GM20431 (cell line): ENCODE measurements around the gene SORCS2.
"Not testable (repeated sequence)": the region's sequence is repeated elsewhere in the genome, so short reads cannot be mapped to it uniquely, and the experiment has no call there.

ENCODE experiments used
- in situ Hi-C: fragments of 300-500 bp; cut with MseI, MboI; formaldehyde crosslinking; loops from one replicate; pipeline ENCODE4 v1.15.0; 2020; ENCODE audit warnings: low sequenced_read_pairs; ENCODE audit not compliant: unreplicated experiment

SORCS2 gene

DNA sequence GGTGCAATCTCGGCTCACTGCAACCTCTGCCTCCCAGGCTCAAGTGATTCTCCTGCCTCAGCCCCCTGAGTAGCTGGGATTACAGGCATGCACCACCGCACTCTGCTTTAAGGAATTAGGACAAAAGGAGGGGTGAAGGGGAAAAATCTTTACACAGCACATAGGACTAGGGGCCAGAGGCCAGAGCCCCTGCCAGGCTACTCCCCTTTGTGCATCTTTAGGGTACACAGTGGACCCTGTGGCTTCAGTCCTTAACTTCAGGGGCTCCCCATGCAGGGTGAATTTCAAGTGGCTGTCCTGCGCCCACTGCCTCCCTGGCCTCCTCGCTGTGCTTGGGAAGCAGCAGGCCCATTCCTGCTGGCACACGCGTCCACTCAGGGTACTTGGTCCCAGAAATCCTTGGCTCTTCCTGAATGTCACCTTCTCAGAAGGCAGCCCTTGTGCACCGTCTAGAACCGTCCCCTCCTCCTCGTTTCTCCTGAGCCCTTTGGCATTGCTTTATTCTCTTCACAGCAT lies 381.3 kb downstream of the SORCS2 start:
- in situ Hi-C loops: no loop called here

DNA sequence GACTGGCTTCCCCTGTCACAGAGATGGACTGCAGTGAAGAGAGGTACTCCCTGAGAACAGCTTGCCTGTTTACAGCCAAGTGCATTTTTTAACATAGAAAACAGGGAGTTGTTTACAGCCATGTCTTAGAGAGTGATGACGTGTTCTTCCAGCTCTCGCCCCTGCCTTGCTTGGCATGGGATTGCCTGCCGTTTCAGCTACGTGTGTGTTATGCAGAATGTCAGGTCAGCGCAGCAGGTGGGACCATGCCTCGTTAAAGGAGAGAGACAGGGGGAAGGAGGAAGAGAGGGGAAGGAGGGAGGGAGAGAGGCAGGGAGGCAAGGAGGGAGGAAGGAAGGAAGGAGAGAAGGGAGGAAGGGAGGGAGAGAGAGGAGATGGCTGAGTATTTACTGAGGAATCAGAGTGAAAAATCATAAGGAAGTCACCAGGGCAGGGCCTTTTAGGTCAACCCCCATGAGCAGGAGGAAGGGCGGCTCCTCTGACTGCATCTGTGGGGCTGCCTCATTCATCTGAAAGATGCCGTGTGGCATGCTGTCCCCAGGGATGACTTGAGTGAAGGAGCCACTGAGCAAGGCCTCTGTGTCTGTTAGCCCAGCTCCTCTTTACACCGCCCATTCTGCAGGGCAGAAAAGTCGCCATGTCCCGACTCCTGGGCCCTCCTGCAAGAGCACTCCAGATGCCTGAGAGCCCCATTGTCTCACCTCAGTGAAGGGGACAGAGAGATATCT lies 382.1 kb downstream of the SORCS2 start:
- in situ Hi-C loops: no loop called here

DNA sequence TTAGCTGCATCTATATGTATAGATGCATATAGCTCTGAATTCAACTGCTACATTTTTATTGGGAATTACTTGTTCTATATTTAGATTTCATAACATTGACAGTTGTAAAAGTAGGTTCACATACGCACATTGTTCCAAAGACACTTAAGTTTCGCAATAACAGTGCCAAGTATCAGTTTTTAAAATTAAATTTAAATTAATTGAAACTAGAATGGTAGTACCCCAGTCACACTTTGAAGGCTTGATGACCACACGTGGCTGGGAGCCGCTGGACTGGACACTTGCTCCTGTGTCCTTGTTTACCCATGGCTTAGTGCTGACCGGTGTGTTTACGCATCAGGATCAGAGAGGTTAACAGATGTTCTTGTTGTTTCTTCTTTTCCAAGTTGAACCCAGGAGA lies 383.1 kb downstream of the SORCS2 start:
- in situ Hi-C loops: no loop called here

DNA sequence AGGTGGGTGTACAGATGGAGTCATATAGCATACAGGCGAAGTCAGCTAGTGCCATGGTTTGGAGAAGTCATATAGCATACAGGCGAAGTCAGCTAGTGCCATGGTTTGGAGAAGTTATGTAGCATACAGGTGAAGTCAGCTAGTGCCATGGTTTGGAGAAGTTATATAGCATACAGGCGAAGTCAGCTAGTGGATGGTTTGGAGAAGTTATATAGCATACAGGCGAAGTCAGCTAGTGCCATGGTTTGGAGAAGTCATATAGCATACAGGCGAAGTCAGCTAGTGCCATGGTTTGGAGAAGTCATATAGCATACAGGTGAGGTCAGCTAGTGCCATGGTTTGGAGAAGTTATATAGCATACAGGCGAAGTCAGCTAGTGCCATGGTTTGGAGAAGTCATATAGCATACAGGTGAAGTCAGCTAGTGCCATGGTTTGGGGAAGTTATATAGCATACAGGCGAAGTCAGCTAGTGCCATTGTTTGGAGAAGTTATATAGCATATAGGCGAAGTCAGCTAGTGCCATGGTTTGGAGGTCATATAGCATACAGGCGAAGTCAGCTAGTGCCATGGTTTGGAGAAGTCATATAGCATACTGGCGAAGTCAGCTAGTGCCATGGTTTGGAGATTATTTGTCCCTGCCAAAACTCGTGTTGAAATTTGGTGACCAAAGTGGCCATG lies 385.2 kb downstream of the SORCS2 start:
- in situ Hi-C loops: not testable (repeated sequence)

DNA sequence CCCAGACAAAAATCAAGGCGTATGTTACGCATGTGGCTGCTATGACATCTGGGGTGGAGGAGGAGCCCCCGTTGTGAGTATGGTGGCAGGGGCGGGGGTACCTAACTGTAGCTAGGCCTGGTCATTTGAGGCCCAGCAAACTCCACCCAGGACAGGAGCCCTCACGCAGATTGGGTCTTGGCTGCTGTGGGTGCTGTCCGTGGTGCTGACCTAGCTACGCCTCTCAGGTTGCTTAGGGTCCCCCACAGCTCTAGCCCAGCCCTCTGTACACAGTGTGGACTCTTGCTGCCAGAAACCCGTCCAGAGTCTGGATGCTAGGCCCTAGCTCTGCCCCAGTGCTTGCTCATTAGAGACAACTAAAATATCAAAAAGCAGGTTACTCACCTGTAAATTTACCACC lies 389.1 kb downstream of the SORCS2 start:
- in situ Hi-C loops: no loop called here

DNA sequence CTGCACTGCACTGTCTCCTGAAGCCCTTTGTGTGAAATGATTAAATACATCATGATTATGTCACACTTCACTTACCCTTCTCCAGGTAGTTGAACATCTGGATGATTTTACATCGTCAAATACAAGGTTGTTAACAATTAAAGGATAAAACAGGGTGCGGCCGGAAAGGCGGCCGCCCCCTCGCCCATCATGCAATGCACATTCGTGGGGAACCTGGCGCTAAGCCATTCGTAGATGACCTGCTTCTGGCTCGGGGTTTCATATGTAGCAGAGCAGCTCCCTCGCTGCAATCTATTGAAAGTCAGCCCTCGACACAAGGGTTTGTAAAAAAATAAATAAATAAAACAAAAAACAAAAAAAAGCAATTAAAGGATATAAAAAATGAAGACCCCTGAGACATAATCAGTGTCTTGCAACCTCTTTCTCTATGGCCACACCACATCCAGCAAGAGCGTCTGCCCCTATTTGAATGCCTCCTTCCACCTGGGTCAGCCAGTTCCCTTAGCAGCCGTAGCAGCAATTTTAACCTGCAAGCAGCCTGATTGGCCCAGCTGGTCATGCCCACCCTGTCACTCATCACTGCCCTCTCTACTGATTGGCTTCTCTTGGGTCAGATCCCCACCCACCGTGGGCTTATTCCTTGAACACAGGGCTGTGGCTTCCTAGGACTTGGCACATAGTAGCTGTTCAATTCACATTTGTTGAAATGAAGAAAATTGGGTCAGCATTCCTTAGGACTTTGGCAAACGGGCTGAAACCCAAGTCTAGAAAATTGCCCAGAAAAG lies 390.2 kb downstream of the SORCS2 start:
- in situ Hi-C loops: no loop called here

DNA sequence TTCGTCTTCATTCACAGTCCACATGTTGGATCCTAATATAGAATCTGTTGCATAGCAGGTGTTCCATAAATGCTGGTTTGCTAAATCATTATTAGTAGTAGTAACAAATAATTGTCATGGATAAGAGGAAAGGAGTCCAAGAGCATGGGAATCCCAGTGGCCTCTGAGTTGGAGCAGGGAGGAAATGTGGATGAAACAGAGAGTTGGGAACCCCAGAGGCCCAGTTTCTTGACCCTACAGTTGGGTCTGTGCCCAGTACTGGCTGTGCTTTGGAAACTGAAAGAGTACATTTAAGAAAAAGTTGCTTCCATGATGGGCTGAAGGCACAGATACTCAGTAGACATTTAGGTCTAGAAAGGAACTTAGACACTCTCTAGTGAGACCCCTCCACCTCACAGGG lies 391.8 kb downstream of the SORCS2 start:
- in situ Hi-C loops: no loop called here

DNA sequence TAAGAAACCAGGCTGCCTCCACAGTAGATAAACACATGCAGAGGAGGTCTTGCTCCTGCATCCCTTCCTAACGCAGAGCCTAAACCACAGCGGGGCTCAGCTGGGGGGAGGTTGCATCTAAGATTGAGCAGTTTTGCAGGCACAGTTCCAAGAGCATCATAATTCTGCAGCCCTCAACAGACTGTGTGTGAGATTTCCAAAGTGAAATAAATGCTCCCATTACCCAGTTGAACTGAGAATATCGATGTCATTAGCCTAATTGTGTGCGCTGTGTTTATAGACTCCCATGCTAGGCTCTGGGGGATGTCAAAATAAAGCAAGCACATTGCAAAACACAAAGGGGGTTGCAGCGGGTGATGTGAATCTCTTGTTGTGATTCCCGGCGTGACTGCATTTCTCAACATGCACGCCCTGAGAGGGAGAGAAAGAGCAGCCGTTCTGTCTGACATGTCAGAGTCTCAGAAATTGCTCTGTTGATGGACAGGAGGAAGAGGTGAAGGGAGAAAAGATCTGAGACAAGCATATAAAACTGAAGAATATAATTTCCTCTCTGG lies 392.3 kb downstream of the SORCS2 start:
- in situ Hi-C loops: no loop called here

DNA sequence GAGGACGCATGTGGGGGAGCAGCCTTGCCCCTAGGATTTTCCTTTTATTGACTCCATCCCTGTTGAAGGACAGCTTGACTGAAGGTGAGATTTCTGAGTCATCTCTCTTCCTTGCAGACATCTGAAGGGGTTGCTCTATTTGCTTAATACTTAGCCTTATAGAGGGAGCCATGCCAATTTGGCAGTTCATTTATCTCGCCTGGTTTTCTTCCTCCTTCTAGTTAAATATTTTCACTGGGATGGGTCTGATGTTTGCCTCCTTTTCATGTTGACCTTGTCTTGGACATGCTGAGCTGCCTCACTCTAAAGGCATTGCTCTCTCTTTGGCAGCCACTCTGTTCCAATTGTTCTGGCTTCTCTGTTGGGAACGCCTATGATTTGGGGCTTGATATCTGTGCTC lies 393.4 kb downstream of the SORCS2 start:
- in situ Hi-C loops: no loop called here

DNA sequence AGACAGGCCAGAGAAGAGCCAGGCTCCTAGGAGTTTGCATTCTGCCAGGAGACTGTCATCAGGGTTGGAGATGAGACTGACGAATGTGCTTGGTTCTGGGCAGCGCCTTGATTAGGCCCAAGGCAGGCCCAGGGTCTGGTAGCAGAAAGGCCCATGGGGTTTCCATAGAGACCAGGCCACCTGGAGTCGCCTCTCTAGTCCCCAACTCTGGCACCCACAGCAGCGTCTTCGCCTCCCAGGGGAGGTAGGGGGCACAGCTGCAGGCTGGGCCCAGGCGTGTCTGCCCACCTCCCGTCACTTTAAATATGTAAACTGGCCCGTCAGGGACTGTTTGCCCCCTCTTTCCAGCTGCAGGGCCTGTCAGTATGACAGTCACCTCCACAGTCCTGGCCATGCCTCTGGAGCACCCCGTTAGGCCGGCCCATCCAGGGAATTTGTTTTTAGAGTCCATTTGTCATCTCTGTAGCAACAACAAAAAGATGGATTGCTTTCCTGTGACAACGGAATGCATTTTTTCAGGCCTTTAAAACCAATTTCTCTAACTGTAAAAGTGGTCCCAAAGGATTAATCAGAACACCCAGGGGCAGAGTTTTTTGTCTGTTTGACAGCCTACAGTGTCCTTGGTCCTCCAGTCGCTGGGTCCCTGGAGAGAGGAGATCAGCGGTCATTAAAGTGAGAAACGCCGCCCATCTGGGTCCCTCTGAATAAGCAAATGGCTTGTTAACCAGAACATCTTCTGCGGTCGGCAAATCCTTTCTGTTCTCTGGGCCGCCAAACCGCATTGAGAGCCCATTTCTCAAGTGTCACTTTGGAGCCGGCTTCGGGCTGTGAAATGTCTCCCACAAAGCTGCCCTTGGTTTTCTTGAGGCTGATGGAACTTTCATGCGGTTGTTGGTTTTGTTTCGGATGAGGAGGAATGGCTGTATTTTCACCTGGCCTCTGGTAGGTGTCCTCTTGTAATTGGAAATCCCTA lies 395.4 kb downstream of the SORCS2 start:
- in situ Hi-C loops: no loop called here

DNA sequence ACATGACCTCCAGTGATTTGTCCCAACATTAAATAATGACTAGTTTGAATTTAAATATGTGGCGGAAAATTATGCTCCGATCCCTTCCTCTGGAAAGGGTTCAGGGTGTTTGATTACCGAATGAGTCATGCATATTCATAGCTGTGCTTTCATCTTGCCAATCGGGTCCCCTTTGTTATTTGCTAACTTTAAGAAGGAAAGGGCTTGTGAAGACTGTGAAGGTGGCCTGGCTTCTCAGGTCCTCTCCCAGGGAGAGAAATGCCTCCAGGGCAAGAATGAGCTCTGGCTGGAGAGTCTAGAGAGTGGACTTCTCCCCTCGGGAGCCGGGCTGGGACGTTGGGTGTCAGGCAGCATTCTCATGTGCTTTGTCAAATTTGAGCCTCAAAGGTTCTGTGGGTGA lies 397.9 kb downstream of the SORCS2 start:
- in situ Hi-C loops: no loop called here

DNA sequence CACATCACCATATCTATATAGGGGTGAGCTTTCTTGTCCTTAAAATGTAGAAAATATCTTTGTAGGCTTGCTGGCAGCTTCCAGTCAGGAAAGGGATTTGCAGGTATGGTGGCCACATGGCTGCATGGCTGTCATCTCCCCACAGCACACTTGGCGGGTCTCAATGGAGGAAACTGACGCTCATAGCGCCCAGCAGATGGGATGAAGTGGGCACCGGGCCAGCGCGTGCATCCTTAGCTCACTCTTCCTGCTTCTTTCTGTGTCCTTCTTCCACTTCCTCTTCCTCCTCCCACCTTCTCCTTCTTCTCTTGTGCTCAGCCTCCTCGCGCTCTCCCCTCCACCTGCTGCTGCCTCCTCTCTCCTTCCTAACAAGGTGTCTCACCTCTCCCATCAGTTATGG lies 398.6 kb downstream of the SORCS2 start:
- in situ Hi-C loops: no loop called here

DNA sequence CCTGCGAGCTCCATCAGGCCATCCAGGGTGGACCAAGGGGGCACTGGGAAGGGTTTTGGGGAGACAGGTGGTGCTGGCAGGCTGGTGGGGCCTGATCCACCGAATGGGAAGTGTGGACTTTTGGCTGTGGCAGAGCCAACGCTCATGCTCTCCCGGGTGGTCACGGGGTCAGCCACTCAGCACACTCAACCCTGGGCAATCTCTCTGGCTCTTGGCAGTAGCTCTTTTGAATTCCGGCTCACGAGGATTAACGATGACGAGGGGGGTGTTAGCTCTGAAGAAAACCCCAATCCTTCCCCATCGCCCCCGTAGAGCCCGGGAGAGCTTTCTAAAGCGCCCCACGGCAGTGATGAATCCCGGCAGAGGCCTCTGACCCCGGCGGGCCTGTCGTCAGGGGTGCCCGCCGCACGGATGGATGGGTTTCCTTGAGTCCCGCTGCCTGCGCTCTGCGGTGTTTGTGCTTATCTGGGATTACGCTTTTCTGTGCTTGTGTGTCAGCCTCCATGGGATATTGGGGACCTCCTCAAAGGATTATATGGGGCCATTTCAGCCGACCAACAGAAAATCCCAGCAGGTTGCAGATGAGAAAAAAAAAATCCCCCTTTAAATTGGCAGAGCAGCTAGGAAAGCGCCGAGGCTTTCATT lies 399.2 kb downstream of the SORCS2 start:
- in situ Hi-C loops: no loop called here

DNA sequence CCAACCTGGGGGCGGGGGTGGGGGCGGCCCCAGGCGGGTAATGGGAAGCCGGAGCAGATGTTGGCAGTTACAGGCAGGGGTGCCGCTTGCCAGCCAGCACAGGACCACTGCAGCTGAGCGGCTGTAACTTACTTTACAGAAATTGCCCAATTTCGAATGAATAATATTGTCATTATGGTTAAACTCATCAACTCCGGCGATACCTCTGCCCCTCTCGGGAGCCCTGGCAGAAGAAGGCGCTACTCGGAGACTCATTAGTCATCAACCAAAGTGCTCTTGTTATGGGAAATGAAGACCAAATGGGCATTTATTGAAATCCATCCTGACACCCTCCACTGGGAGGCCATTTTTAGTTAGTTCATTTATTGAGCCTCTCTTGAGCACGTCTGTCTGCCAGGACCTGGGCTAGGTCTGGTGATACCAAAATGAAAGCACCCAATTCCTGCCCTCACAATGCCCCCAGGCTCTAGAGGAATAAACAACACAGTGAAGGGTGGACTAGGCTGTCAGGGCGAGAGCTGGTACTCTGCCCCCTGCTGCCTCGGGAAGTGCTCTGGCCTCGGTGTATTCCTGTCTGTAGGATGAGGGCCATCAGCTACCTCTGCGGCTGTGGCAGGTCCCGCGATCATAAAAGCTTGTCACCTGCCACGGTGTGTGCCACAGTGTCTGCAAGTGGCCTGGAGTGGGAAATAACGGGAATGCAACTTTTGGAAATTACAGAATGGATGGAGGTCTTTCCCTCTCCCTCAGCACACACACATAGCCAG lies 401.5 kb downstream of the SORCS2 start:
- in situ Hi-C loops: no loop called here

DNA sequence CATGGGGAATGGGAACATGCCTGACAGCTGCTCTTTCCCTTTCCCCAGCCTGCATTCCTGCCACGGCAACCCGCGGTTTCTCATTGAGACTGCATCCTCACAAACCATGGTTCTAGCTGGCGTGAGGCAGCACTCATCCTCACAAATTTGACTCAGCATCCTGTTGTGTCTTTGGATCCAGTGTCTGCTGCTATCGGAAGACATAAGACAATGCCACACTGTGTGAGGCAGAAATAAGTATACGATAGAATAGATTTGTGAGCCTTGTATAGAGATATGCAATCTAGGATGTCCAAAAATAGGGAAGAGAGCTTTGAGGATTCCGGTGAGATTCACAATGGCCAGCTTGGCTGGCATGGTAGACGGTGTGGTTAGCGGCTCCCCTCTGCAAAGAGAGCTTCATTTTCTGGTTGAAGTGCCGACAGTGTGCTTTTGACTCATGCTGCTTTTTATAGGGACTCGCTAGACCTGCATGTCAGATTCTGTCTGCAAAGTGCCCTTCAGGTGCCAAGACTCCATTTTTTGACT lies 403.7 kb downstream of the SORCS2 start:
- in situ Hi-C loops: no loop called here

DNA sequence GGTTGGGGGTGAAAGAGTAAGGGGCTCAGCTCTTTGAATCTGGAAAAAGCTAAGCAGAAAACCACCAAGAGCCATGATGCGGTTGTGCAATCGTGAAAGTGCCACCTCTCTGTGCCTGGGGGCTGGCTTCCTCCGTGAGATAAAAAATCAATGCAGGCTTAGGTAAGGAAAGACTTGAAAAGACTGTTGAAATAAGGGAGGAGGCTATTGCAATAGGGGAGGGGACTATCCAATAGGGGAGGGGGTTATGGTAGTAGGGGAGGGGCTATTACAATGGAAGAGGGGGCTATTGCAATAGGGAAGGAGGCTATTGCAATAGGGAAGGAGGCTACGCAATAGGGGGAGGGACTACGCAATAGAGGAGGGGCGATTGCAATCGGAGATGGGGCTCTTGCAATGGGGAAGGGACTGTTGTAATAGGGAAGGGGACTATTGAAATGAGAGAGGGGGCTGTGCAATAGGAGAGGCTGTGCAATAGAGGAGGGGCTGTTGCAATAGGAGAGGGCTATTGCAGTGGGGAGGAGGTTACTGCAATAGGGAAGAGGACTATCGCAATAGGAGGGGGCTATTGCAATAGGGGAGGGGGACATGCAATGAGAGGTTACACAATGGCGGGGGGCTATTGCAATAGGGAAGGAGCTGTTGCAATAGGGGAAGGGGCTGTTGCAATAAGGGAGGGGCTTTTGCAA lies 404.7 kb downstream of the SORCS2 start:
- in situ Hi-C loops: no loop called here

DNA sequence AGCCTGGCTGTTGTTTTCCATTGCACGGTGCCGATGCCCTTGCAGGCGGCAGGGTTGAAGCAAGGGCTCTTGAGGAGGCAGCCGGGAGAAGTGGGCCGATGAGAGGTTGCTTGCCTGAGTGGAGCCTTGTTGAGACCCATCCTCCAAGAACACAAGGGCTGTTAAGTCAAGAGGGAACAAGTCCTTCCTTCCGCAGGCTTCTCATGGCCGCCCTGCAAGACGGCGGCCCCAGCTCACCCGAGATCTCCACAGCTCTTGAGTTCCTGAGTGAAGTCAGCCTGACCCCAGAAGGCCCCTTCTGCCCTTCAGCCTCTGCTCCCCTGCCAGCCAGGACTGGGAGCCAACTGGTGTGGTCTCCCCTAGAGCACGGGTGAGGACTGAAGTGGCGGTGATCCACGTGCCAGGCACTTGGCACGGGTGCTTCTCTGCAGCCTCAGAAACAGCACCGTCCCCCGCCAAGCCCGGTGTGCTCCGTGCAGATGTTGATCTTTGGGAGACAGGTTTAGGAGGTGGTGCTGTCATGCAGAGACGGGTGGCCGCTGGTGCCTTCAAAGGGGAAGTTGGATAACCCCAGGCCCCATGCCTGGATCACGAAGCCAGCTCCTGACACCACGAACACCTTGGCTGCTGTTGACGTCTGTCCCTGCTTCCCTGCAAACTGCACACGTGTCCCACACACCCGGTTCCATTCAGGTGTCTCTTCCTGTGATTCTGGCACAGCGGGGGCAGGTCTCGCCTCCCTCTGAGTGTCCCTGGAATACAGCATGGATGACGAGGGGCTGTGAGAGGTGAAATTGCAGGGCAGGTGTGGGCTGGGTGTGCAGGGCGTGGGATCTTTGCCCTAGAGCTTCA lies 406.8 kb downstream of the SORCS2 start:
- in situ Hi-C loops: no loop called here
